OCI-LY1 (cell line): Measurements from ENCODE around the gene SDK2.

Experiments
- H2AFZ ChIP-seq: fragments of 200-600 bp; sonication (generic), shearing (Covaris generic); 2 replicates; pipeline ENCODE4 v1.6.0; 2014; ENCODE audit warnings: antibody characterized with exemption, mild to moderate bottlenecking, low read length
- H3F3A ChIP-seq: fragments of 200-600 bp; sonication (generic), shearing (Covaris generic); 2 replicates; pipeline ENCODE4 v1.6.0; 2014; ENCODE audit warnings: mild to moderate bottlenecking, antibody characterized with exemption, low read length, moderate library complexity; ENCODE audit not compliant: insufficient read depth
- H3K27ac ChIP-seq: fragments of 200-600 bp; sonication (generic); 2 replicates; pipeline ENCODE4 v1.5.1; 2014; ENCODE audit warnings: low read length, mixed run types, mild to moderate bottlenecking, low read depth; ENCODE audit not compliant: poor library complexity, severe bottlenecking
- H3K27me3 ChIP-seq: fragments of 200-600 bp; sonication (generic); 2 replicates; pipeline ENCODE4 v1.6.0; 2014; ENCODE audit warnings: antibody characterized with exemption, mild to moderate bottlenecking, low read length, moderate library complexity; ENCODE audit not compliant: insufficient read depth
- H3K36me3 ChIP-seq: fragments of 200-600 bp; sonication (generic); 2 replicates; pipeline ENCODE4 v1.6.1; 2014; ENCODE audit warnings: mild to moderate bottlenecking, antibody characterized with exemption, low read length, moderate library complexity, mixed read lengths; ENCODE audit not compliant: insufficient read depth
- H3K4me1 ChIP-seq: fragments of 200-600 bp; sonication (generic); 2 replicates; pipeline ENCODE4 v1.5.1; 2014; ENCODE audit warnings: mild to moderate bottlenecking, low read length, moderate library complexity; ENCODE audit not compliant: insufficient read depth, severe bottlenecking
- H3K4me2 ChIP-seq: fragments of 200-600 bp; sonication (generic), shearing (Covaris generic); 2 replicates; pipeline ENCODE4 v1.6.1; 2014; ENCODE audit warnings: low read length
- H3K4me3 ChIP-seq: fragments of 200-600 bp; sonication (generic); 2 replicates; pipeline ENCODE4 v1.5.1; 2014; ENCODE audit warnings: low read length, low read depth, mild to moderate bottlenecking, mixed read lengths; ENCODE audit not compliant: poor library complexity, severe bottlenecking
- H3K79me2 ChIP-seq: fragments of 200-600 bp; shearing (Covaris generic); 2 replicates; pipeline ENCODE4 v1.6.1; 2016; ENCODE audit warnings: mixed run types, low read length, mixed read lengths; ENCODE audit not compliant: insufficient read depth
- H3K9ac ChIP-seq: fragments of 200-600 bp; sonication (generic), shearing (Covaris generic); 2 replicates; pipeline ENCODE4 v1.6.1; 2014; ENCODE audit warnings: mild to moderate bottlenecking, low read length, mixed read lengths
- H3K9me2 ChIP-seq: fragments of 200-600 bp; sonication (generic), shearing (Covaris generic); 2 replicates; pipeline ENCODE4 v1.6.1; 2014; ENCODE audit warnings: low read depth, mild to moderate bottlenecking, low read length, mixed read lengths
- H3K9me3 ChIP-seq: fragments of 200-600 bp; shearing (Covaris generic); 2 replicates; pipeline ENCODE4 v1.6.1; 2014; ENCODE audit warnings: low read length, mixed read lengths
- H4K20me1 ChIP-seq: fragments of 200-600 bp; sonication (generic), shearing (Covaris generic); 2 replicates; pipeline ENCODE4 v1.6.0; 2016; ENCODE audit warnings: mild to moderate bottlenecking, low read length; ENCODE audit not compliant: insufficient read depth
- CTCF ChIP-seq: fragments of 200-600 bp; sonication (generic), shearing (Covaris generic); IDR thresholded peaks from 2 replicates; pipeline ENCODE4 v1.5.1; 2017; ENCODE audit warnings: mild to moderate bottlenecking, antibody characterized with exemption, low read length, moderate library complexity, mixed read lengths
- EZH2 ChIP-seq: fragments of 200-600 bp; sonication (generic), shearing (Covaris generic); IDR thresholded peaks from 2 replicates; pipeline ENCODE4 v1.8.0; 2017; ENCODE audit warnings: borderline replicate concordance, mixed run types, mild to moderate bottlenecking, antibody characterized with exemption, low read length, moderate library complexity, mixed read lengths

The SDK2 gene

GRCh38 chr17:73444021-73444420 lies 200.2 kb downstream of the SDK2 start:
- H4K20me1 ChIP-seq, result no peaks in the 10 kb centered on the region
- H3K4me1 ChIP-seq, result no peaks in the 10 kb centered on the region
- no peaks in the 10 kb centered on the region; the same call in 1 of the 2 replicates for H3K36me3 ChIP-seq
- no peak overlapping the region for H3K4me3 ChIP-seq
- no peak overlapping the region for H2AFZ ChIP-seq
- no peaks in the 10 kb centered on the region for H3K79me2 ChIP-seq
- H3K9ac ChIP-seq, result no peak overlapping the region
- no peaks in the 10 kb centered on the region for H3K27me3 ChIP-seq
- no peaks in the 10 kb centered on the region for H3K9me3 ChIP-seq
- H3K9me2 ChIP-seq, result no peaks in the 10 kb centered on the region
- H3K4me2 ChIP-seq, result no peak overlapping the region
- no peaks in the 10 kb centered on the region for H3F3A ChIP-seq
- H3K27ac ChIP-seq, result no peak overlapping the region
- TF ChIP-seq CTCF, result no peak
- TF ChIP-seq EZH2, result no peak

GRCh38 chr17:73439597-73439996 lies 204.6 kb downstream of the SDK2 start:
- no peak overlapping the region for H3K4me3 ChIP-seq
- no peaks in the 10 kb centered on the region; the same call in 1 of the 2 replicates for H3K36me3 ChIP-seq
- H3K9me3 ChIP-seq, result no peaks in the 10 kb centered on the region
- no peaks in the 10 kb centered on the region for H3K79me2 ChIP-seq
- H4K20me1 ChIP-seq, result no peaks in the 10 kb centered on the region
- H3F3A ChIP-seq, result no peaks in the 10 kb centered on the region
- no peak overlapping the region for H3K4me2 ChIP-seq
- peaks cover 4% of the 10 kb centered on the region; the same call in 1 of the 2 replicates for H3K27me3 ChIP-seq
- no peaks in the 10 kb centered on the region for H3K9me2 ChIP-seq
- H2AFZ ChIP-seq, result no peak overlapping the region
- H3K4me1 ChIP-seq, result no peaks in the 10 kb centered on the region
- H3K9ac ChIP-seq, result no peak overlapping the region
- TF ChIP-seq EZH2 (no peak), CTCF (no peak)
- no peak overlapping the region for H3K27ac ChIP-seq

GRCh38 chr17:73437826-73438225 lies 206.4 kb downstream of the SDK2 start:
- Histone ChIP-seq H3K9me3 (no peaks in the 10 kb centered on the region), H3K9me2 (no peaks in the 10 kb centered on the region), H3K27ac (no peak overlapping the region), H3K9ac (no peak overlapping the region), H4K20me1 (no peaks in the 10 kb centered on the region), H2AFZ (no peak overlapping the region), H3K4me3 (no peak overlapping the region), H3F3A (no peaks in the 10 kb centered on the region), H3K4me1 (no peaks in the 10 kb centered on the region), H3K79me2 (no peaks in the 10 kb centered on the region), H3K4me2 (no peak overlapping the region), H3K27me3 (peaks cover 4% of the 10 kb centered on the region; the same call in 1 of the 2 replicates), H3K36me3 (no peaks in the 10 kb centered on the region; the same call in 1 of the 2 replicates)
- TF ChIP-seq CTCF, result no peak
- no peak for TF ChIP-seq EZH2
